NCI-H2029 (cell line): ENCODE measurements around the gene SPOCD1.
"Not testable (repeated sequence)": the region's sequence is repeated elsewhere in the genome, so short reads cannot be mapped to it uniquely, and the experiment has no call there.

ENCODE experiments used
- DNase-seq: peaks from one replicate; lab custom pipeline; 2025; lab: John Stamatoyannopoulos, UW

SPOCD1 gene

GRCh38 chr1:31828926-31829690 is 13.3 kb upstream of the SPOCD1 start:
- DNase-seq = no peak

DNA sequence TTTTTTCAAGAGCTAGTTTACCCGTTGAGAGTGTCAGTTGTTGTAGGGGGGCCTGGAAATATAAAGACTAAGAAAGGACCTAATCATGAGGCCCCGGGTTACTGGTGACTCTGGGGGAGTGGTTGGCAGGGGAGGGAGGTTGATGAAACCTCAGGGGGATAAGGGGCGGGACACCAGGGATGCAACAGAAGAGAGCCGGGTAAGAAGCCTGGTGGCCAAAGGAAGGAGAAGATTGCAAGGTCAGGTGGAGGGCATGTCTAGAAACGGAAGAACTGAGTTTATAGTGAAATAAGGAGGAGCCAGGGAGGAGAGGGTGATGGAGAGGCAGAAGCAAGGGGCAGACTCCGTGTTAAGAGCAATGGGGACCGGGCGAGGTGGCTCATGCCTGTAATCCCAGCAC is 12.5 kb upstream of the SPOCD1 start:
- no peak for DNase-seq

- DNase-seq = no peak
These were observed 8.0 kb upstream of the SPOCD1 start for GRCh38 chr1:31823780-31824179.

- DNase-seq = no peak
These were observed 6.9 kb upstream of the SPOCD1 start for GRCh38 chr1:31822766-31823165.

DNA sequence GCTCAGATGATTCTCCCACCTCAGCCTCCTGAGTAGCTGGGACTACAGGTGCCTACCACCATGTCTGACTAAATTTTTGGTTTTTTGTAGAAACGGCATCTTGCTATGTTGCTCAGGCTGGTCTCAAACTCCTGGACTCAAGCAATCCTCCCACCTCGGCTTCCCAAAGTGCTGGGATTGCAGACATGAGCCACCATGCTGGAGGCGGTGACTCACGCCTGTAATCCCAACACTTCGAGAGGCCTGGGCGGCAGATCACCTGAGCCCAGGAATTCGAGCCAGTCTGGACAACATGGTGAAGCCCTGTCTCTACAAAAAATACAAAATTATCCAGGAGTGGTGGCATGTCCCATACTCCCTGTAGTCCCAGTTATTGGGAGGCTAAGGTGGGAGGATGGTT is 4.4 kb upstream of the SPOCD1 start:
- DNase-seq = not testable (repeated sequence)

GRCh38 chr1:31818206-31818605 is 2.4 kb upstream of the SPOCD1 start:
- no peak for DNase-seq

DNA sequence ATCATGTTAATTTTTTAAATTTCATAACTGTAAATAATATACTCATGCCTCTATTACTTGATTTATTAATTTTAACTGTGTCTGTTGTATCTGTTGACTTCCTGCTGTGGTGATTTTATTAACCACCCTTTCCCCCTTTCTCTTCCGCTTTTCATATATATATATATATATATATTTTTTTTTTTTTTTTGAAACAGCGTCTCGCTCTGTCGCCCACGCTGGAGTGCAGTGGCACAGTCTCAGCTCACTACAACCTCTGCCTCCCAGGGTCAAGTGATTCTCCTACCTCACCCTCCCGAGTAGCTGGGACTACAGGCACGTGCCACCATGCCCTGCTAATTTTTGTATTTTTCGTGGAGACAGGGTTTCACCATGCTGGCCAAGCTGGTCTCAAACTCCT is 1.1 kb upstream of the SPOCD1 start:
- not testable (repeated sequence) for DNase-seq

- DNase-seq = not testable (repeated sequence)
These were observed 679 bp upstream of the SPOCD1 start for GRCh38 chr1:31816501-31816900.

DNA sequence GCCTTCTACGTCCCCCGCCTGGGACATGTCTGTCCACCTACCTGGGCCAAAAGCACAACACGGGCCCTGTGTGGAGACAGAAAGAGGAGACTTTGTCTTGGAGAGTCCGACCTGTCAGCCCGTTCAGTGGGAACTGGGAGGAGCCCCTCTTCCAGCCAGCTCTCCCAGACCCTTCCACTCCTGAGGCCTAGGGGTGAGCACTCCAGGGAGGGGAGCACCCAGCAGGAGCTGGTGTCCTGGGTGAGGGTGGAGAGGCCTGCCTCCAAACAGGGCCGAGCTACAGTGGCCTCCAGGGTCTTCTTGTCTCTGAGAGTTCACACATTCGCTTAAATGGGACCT is 546 bp downstream of the SPOCD1 start:
- no peak for DNase-seq

GRCh38 chr1:31814631-31815306 is 1.1 kb downstream of the SPOCD1 start:
- DNase-seq = no peak

GRCh38 chr1:31814041-31814511 is 1.7 kb downstream of the SPOCD1 start:
- DNase-seq = no peak

- no peak for DNase-seq
These were observed 3.5 kb downstream of the SPOCD1 start for GRCh38 chr1:31812158-31812829.

- peak; percentile 30 for DNase-seq
These were observed 4.2 kb downstream of the SPOCD1 start for GRCh38 chr1:31811605-31812004.

GRCh38 chr1:31809698-31810097 is 6.1 kb downstream of the SPOCD1 start:
- no peak for DNase-seq

DNA sequence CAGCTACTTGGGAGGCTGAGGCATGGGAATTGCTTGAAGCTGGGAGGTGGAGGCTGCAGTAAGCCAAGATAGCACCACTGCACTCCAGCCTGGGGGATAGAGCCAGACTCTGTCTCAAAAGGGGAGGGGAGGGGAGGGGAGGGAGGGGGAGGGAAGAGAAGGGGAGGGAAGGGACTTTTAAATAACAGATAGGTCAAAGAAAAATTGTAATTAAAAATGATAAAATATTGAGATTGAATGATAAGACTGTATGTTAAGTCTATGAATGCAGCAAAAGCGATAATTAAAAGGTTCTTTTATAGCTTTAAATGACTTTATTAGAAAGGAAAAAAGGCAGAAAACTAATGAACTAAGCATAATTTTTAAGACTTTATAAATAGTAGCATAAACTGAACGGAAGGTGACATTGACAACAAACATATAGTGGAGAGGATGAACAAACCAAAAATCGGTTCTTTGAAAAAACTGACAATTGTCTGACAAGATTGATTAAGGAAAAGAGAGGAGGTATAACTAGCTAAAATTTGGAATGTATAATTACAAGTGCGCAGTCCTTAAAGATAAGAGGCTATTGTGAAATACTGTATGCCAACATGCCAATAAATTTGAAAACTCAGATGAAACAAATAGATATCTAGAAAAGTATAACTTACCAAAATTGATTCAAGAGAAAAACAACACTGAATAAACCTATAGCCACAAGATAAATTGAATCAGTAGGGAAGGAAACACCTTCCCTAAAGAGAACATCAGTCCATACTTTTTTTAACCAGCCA is 8.4 kb downstream of the SPOCD1 start:
- no peak for DNase-seq

- no peak for DNase-seq
These were observed 10.5 kb downstream of the SPOCD1 start for GRCh38 chr1:31805318-31805717.

DNA sequence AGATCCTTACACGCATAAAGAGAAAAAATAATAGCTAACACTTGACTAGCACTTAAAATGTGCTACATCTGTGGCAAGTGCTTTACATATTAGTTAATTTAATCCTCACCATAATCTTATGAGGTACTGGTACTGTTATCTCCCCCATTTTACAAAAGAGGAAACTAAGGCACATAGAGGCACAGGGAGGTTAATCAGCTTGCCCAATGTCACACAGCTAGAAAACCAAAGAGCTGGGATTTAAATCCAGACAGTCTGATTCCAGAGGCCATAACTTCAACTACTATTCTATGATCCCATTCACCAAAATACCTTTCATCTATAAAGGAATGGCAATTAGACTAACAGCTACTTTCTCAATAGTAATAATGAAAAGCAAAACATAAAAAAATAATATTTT is 11.7 kb downstream of the SPOCD1 start:
- DNase-seq = no peak

- DNase-seq = no peak
These were observed 12.2 kb downstream of the SPOCD1 start for GRCh38 chr1:31803610-31804009.

DNA sequence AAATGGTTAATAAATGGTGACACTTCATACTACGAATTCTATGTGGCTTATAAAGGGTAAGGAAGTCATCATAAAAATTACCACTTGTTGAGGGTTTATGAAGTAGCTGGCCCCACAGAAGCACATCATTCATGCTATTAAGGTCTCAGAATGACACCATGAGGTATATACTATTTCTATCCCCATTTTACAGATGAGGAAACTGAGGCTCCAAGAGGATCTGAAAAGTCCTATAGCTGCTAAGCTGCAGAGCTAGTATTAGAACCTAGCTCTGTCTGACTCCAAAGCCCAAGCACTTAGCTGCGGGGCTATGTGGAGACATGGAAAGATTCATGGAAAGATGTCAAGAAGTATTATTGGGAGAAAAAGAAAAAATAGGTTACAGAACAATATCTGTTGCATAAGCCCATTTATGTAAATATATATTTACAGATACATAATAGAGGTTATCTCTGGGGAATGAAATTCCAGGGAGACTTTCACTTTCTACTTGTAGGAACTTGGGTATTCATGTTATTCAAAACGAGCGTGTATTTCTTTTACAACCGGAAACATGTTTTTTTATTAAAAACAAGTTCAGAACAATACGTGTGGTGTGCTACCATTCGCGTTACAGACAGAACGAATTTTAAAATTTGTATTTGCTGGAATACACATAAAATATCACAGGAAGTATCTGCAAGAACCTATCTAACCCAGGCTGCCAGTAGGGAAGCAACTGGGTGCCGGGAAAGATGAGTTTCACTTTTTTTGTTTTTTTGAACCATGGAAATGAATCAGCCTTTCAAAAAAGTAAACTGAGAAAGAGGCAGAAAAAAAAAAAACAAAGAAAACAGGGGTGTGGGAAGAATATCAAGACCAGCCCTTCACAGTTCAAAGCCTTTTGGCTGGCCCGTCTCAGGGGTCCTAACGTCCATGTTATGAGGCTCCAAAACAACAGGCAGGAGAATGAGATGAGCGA is 13.4 kb downstream of the SPOCD1 start:
- no peak for DNase-seq

- no peak for DNase-seq
These were observed 14.4 kb downstream of the SPOCD1 start for GRCh38 chr1:31801458-31801857.

DNA sequence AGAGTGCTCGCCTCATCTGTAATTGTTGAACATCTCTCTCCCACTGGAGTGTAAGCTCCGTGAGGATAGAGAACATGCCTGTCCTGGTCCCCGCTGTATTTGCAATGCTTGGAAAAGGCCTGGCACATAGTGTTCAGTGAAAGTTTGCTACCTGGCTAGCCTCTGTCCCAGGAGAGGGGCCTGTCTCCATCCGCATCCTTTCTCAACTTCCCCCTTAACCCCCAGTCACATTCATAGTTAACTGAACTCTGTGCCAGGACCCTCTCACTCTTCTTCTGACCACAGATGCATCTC is 15.2 kb downstream of the SPOCD1 start:
- no peak for DNase-seq
